Omental fat pad (tissue), 4 donors: Measurements from ENCODE around the gene LDB3. TPM values are rescaled to one million over a fixed set of nuclear protein-coding genes. Genes with fewer than 3 reads are reported as not detected.

Experiments used
- ATAC-seq: fragments of 150-250 bp; one replicate; pipeline ENCODE4 v1.9.1; 2016; ENCODE audit warnings: mild to moderate bottlenecking, moderate library complexity; ENCODE audit not compliant: low FRiP score
- DNase-seq: peaks from one replicate; pipeline ENCODE4 v3.0.0-alpha.2; 2019; ENCODE audit warnings: low spot score
- CTCF ChIP-seq, 3 donors: fragments of 450-650 bp; IDR thresholded peaks; one replicate each; pipeline ENCODE4 v1.5.1; 2016 to 2017; ENCODE audit warnings: antibody characterized with exemption in 3 of 3, mild to moderate bottlenecking in 3 of 3, moderate library complexity in 2 of 3
- total RNA-seq, 4 donors: library from RNA; depleted of rRNA; stranded (reverse); fragments of >200 nt; gene quantifications; one replicate each; pipeline ENCODE4 v1.1.0, GENCODE V29; 2016

Gene LDB3
- total RNA-seq, 4 donors from 2014 or later: 0.56 to 22.4 (median 0.65) TPM

GRCh38 chr10:86664341-86665217, 3.7 kb upstream of the LDB3 start:
- no peak for DNase-seq
- TF ChIP-seq CTCF (IDR thresholded peaks at IDR 0.05): no peak
- ATAC-seq: no peak

GRCh38 chr10:86665218-86665607, 3.1 kb upstream of the LDB3 start:
- DNase-seq (no peak), ATAC-seq (no peak)
- no peak for TF ChIP-seq CTCF (IDR thresholded peaks at IDR 0.05)

- no peak for ATAC-seq
- no peak for TF ChIP-seq CTCF (IDR thresholded peaks at IDR 0.05)
Observed at GRCh38 chr10:86665868-86666267, 2.4 kb upstream of the LDB3 start.

GRCh38 chr10:86666538-86666937, 1.8 kb upstream of the LDB3 start:
- TF ChIP-seq CTCF (IDR thresholded peaks at IDR 0.05): no peak
- DNase-seq (no peak), ATAC-seq (no peak)

More at GRCh38 chr10:86665868-86666267, 2.4 kb upstream of the LDB3 start:
- no peak for DNase-seq

GRCh38 chr10:86667421-86668181, 710 bp upstream of the LDB3 start:
- no peak for TF ChIP-seq CTCF (IDR thresholded peaks at IDR 0.05)
- DNase-seq (no peak), ATAC-seq (no peak)

- DNase-seq (no peak), ATAC-seq (no peak)
- no peak for TF ChIP-seq CTCF (IDR thresholded peaks at IDR 0.05)
Observed at GRCh38 chr10:86670290-86670811, 2.0 kb downstream of the LDB3 start.
